ENCODE data around the gene CCDC148.

DNA sequence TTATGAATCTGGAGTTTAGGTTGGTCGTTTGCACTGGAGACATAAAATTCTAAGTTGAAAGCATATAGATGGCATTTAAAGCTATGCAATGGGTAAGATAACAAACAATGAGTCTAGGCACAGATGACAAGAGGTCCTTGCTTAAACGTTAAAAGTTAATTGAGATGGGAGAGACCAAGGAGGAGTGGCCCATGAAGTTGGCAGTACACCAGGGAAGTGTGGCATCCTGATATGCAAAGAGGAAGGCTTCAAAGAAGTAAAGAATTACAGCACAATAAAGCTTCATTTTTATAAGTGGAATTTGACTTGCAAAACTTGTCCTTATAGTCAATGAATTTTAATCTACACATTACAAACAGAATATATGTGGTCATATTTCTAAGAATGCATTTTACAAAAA is 331.7 kb downstream of the CCDC148 start:
- TF ChIP-seq EZH2 (IDR thresholded peaks at IDR 0.05; ENCODE audit: low read length, unreplicated experiment) = no peak
- TF ChIP-seq, protein P1, sequence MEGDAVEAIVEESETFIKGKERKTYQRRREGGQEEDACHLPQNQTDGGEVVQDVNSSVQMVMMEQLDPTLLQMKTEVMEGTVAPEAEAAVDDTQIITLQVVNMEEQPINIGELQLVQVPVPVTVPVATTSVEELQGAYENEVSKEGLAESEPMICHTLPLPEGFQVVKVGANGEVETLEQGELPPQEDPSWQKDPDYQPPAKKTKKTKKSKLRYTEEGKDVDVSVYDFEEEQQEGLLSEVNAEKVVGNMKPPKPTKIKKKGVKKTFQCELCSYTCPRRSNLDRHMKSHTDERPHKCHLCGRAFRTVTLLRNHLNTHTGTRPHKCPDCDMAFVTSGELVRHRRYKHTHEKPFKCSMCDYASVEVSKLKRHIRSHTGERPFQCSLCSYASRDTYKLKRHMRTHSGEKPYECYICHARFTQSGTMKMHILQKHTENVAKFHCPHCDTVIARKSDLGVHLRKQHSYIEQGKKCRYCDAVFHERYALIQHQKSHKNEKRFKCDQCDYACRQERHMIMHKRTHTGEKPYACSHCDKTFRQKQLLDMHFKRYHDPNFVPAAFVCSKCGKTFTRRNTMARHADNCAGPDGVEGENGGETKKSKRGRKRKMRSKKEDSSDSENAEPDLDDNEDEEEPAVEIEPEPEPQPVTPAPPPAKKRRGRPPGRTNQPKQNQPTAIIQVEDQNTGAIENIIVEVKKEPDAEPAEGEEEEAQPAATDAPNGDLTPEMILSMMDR (conservative IDR thresholded peaks at IDR 0.05; ENCODE audit: low read depth, low read length) = no peak
- TF ChIP-seq EZH2phosphoT487 (IDR thresholded peaks at IDR 0.05; ENCODE audit: borderline replicate concordance, low read length) = no peak

Measured in PC-3 (cell line).